ENCODE measurements around the gene LCOR.

LCOR gene

DNA sequence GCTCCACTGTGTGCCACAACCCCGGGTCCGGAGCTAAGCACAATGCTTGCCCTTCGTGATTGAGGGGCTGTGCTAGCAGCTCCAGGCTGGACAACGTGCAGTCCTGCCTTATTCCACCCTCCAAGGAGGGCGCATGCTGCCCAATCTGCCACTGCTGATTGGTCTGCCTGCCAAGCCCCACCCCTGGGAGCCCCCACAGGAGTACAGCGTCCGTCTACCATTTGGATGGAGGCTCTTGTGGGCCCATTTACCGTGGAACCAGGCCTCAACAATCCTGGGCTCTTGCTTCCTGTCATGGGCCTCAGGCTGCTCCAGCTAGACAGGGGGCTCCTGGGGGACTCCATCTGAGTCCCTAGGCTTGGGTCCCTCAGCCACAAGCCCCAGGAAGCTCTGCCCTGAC is 180.4 kb downstream of the LCOR start:
- DNase-seq (ENCODE audit: low read depth) = no peak

DNA sequence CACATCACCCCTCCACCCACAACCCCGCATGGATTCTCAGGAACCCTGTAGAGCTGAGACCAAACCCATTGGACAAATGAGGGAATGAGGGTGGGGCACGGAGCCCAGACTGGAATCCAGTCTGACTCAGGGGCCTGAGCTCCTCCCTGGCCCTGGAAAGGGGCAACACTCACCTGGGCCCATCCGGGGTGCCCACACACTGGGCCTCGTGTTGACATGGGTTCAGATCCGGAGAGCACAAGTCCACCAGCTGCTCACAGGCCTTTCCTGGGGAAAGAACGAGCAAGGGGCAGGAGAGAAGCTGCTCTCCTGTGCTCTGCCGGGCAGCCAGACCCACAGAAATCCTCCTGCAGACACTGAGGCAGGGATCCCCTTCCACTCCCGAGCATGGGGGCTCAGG is 181.5 kb downstream of the LCOR start:
- DNase-seq (ENCODE audit: low read depth) = no peak

DNA sequence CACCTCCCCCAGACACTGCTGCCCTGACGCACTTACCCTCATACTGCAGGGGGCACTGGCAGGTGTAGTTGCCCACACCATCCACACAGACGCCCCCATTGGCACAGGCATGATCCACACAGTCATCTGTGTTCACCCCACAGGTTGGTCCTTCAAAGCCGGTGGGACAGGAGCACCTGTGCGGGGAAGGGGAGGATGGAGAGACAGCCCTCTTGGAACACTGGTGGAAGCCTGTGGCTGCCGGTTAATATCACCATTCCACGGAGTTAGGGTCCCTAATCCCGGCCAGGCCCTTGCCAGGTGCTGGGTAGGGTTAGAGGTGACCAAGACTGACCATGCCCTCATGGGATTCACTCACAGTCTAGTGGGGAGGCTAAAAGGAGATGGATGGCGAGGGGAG is 181.9 kb downstream of the LCOR start:
- DNase-seq (ENCODE audit: low read depth) = no peak

DNA sequence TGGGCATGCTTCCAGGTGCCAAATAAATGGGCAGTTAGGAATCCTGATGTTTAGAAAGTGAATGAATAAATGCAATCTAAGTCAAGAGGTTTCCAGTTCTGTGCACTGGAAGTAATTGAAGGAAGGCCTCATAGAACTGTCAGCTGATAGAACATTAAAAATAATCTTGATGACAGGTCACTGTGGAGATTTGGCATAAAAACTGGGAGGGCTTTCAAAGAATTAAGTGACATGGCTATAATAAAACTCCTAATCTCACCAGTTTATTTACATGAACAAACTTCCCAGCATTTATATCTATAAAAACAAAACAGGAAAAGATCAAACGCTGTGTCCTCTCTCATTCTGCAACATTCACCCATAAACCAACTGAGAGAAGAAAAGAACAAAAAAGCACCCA is 183.1 kb downstream of the LCOR start:
- DNase-seq (ENCODE audit: low read depth) = no peak

GRCh38 chr10:97016728-97017473 is 184.8 kb downstream of the LCOR start:
- DNase-seq (ENCODE audit: low read depth) = no peak

DNA sequence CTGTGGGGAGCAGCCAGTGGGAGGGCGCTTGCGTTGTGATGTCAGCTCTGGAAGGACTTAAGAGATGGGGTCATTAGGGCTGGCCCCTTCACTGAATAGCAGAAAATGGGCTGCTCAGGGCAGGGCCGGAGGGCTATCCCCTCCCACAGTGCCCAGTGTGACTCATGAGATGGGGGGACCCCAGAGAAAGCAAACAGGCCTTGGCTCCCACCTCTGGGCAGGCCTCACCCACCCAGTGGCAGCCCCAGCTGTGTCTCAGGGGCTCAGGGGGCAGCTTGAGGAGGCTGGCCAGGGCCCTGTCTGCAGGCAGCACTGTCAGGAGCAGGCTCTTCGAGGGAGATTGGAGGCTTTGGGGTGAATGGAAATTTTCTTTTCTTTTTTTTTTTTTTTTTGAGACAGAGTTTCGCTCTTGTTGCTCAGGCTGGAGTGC is 185.4 kb downstream of the LCOR start:
- DNase-seq (ENCODE audit: low read depth) = no peak

DNA sequence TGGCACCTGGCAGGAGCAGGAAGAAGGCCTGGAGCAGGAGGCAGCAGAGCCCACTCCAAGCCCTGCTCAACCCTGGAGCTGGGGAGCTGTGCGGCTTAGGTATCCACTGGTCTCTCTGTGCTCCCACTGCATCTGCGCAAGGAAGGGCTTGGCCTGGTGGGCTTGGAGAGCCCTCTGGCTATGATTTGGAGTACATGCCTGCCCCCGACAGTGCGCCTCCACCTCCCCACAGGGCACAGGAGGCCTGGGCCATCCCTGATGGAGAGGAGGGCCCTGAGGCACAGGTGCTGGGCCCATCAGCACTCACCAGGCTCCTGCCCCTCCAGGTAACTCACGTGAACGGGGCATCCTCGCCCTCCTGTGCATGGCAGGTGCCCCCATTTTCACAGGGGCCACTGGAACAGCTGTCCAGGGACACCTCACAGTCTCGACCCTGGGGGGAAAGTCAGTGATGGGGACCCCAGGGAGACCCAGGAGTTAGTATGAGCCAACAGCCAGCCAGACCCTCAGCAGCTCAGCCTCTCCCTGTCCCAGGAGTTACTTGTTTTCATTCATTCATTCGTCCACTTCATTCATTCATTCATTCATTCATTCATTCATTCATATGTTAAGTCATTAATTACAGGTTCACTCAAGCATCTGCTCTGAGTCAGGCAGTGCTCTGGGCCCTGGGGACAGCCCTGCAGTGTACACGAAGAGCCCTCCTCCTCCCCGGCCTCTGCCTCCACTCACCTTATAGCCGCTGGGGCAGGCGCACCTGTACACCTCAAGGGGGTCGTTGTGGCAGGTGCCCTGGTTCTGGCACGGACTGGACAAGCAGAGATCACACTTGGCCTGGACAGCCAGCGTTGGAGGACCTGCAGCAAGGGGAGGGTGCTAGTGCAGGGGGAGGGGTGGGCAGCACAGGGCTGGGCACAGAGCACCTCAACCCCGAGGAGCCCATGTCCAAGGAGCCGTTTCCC is 186.4 kb downstream of the LCOR start:
- DNase-seq (ENCODE audit: low read depth) = no peak

- DNase-seq (ENCODE audit: low read depth) = no peak
Observed at GRCh38 chr10:97019213-97019844, 187.2 kb downstream of the LCOR start.

- peak; percentile 46 for DNase-seq (ENCODE audit: low read depth)
Observed at GRCh38 chr10:97020452-97021400, 188.6 kb downstream of the LCOR start.

DNA sequence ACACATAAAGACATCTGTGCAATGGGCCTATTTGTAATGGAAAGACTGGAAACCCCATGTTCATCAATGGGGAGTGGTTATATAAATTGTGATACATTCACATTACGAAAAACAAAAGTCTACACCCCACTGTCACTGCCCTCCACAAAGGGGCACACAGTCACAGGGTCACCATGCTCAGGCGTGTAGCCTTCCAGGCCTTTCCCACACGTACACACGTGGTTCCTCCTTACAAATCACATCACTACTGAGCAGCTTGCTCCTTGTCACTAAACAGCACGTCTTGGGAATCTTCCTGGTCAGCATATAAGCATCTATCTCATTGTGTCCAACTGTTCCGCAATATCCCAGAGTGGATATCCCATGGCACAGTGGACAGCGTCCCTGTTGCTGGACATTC is 190.5 kb downstream of the LCOR start:
- DNase-seq (ENCODE audit: low read depth) = no peak

DNA sequence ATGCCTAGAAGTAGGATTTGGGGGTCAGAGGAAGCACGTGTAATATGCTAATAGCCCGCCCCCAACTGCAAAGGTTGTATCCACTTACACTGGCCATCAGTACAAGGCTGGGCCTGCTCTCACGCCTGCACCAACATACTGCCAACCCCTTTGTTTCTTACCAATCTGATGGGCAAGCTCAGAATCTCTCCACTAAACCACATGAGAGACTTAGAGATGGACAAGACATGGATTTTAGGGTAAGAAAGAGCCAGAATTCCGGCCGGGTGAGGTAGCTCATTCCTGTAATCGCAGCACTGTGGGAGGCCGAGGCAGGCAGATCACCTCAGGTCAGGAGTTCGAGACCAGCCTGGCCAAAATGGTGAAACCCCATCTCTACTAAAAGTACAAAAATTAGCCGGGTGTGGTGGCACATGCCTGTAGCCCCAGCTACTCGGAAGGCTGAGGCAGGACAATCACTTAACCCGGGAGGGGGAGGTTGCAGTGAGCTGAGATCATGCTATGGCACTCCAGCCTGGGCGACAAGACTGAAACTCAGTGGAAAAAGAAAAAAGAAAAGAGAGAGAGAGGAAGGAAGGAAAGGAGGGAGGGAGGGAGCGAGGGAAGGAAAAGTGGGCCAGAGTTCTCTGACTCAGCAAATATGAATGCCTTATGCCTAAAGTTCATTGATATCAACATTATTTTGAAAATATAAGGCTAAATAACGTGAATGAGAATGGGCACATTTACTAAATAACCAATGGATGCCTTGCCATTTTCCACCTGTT is 191.5 kb downstream of the LCOR start:
- no peak for DNase-seq (ENCODE audit: low read depth)

- DNase-seq (ENCODE audit: low read depth) = peak; percentile 57
Observed at GRCh38 chr10:97024168-97025073, 192.3 kb downstream of the LCOR start.

DNA sequence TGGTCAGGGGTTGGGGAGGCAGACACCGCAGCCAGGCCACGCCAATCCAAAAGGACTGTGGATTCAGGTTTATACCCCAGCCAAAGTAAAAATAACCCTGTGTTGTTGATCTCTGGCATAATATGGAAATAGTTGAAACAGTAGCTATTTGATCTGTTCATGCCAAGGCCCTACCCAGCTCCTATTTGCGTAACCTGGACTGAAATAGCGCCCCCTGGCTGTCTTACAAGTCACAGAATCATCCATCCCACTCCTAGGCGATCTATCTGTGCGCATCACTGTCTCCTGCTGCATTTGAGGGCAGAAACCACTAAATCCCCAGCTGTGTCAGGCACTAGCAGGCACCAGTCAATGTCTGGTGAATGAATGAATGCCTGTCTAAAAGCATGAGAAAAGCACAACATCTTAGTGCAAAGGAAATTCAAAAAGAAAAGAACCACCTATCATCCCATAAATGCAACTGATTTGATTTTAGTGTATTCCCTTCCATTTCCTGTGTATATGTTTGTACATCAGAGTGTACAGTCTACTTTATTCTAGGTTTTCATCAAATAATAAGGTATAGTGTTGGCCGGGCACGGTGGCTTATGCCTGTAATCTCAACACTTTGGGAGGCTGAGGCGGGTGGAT is 193.6 kb downstream of the LCOR start:
- peak; percentile 78 for DNase-seq (ENCODE audit: low read depth)

DNA sequence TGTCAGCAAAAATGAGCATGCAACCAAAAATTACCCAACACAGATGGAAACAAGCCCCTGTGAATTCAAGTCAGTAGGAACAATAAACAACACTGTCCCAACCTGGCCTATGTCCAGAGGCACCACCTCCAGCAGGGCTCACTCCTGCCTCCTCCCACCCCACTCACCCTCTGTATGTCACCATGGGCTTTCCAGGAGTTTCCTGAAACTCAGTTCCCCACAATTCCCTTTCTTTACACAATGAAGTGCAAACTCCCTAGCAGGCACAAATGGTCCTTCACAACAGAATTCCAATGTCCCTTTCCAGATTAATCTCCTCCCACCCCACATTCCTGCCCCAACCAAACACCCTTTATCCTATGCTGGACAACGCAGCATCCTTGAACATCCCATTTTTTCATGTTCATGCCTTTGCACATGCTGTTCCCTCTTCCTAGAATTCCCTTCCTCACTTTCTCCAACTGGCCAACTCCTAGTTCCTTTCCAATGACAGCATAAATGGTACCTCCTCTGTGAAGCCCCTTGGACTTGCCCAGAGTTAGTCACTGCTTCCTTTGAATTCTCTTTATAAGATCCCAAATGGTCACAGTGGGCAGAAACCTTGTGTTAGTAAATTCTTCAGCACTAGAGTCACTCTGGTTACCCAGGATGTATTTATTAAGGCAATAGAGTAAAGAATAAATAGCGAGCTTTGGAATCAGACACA is 196.2 kb downstream of the LCOR start:
- peak; percentile 15 for DNase-seq (ENCODE audit: low read depth)

DNA sequence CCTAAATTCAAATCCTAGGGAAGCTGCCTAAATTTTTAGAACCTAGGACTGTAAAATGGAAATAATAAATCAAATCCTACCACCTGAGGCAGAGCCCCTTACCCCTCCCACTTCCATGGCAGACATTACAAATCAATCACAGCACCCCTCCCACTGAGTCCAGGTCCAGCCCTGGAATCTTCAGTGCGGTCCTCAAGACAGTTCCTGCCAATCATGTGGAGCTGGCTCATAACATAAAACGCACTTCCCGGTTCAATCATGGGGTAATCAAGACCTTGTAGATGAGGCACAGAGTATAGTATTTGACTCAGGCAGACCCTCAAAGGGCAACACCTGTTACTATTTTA is 196.7 kb downstream of the LCOR start:
- DNase-seq (ENCODE audit: low read depth) = no peak

- DNase-seq (ENCODE audit: low read depth) = no peak
Observed at GRCh38 chr10:97029271-97029670, 197.2 kb downstream of the LCOR start.

DNA sequence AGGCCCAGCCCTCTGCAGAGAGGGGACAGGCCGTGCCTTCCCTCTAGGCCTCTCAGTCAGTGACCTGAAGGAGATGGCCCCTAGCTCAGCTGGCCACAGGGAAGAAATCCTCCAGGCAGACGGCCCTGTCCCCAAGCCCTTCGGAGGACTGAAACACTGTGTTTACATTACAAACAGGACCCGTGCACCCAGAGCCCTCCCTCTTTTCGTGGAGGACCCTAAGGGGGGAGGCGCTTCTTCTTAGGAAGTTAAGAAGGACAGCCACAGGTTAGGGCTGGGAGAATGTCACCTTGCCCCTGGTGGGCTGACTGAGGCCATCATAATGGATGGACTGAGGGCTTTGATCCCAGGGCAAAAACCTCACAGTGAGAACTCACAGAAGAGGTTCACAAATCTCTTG is 198.8 kb downstream of the LCOR start:
- DNase-seq (ENCODE audit: low read depth) = no peak

GRCh38 chr10:97031459-97031858 is 199.4 kb downstream of the LCOR start:
- no peak for DNase-seq (ENCODE audit: low read depth)

- peak; percentile 3 for DNase-seq (ENCODE audit: low read depth)
Observed at GRCh38 chr10:97032624-97033023, 200.5 kb downstream of the LCOR start.

Measured in amniotic epithelial cell (primary cell).